ENCODE measurements around the gene OR9G4.

The OR9G4 gene

DNA sequence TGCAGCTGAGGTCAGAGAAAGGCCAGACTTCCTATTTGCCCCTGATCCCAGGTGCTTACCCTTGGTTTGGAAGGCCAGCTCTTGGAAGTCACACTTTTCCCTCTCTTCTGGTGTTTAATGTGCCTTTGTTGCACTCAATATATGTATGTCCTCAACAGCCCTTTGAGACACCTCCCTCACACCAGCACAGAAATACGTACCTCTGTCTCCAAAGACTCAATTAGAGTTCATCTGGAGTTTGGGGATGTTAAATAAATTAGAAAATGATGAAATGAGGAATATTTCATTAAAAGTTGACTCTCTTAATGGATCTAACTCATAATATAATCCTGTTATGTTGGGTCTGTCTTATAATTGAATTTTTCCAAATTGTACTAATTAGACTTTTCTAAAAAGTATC, at the start of gene OR9G4:
OR9G4 (minus strand) TSS at position 101 of the 400 bp plus-strand sequence. CDS start 4,931 bp downstream, outside the sequence.
- DNase-seq (ENCODE audit: low read depth in 2 of 2) = no peak

DNA sequence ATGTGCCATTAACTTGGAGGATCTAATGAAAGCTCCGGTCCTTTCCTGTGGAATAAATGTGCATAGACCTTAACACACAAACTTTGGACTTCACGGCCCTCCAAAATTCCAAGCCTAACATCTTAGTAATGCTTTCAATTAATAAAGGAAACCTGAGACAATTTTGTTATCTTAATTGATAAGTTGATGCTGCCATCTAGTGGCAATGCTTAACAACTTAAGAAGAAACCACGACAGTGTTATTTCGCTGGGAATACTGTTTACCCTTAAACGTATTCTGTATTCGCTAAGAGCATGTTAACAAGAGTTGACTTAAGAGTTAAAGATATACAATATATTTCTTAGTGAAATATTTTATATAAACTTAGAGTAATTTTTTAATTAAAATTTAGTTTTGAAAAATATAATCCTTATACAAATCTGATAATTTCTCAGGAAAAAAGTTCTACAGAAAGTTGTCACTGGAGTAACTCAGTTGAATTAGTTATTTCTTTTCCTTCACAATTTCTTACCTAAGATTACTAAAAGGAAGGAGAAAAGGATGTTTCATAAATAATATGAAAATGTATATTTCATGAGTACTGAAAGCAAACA, 35.0 kb upstream of the OR9G4 start:
- DNase-seq (ENCODE audit: low read depth in 2 of 2) = no peak

- no peak for DNase-seq (ENCODE audit: low read depth in 2 of 2)
These were observed 33.8 kb upstream of the OR9G4 start for GRCh38 chr11:56782167-56782847.

DNA sequence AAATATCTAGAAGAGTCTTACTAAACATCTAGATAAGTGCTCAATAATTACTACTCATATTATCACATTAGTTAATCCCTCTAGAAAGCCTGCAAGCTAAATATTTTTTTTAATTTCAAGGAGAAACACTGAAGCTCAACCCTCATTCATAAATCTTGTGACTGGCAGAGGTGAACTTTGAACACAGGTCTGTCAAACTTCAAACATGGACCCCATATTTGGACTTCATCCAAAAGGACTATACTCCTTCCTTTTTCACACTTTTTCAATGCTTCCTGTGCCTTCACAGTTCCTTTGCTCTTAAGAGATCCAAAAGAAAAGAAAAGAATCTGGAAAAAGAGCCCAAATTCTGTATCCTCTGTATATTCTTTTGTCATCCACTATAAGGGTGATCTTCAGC, 28.3 kb upstream of the OR9G4 start:
- DNase-seq (ENCODE audit: low read depth in 2 of 2) = no peak

- no peak for DNase-seq (ENCODE audit: low read depth in 2 of 2)
These were observed 16.5 kb upstream of the OR9G4 start for GRCh38 chr11:56764976-56765375.

DNA sequence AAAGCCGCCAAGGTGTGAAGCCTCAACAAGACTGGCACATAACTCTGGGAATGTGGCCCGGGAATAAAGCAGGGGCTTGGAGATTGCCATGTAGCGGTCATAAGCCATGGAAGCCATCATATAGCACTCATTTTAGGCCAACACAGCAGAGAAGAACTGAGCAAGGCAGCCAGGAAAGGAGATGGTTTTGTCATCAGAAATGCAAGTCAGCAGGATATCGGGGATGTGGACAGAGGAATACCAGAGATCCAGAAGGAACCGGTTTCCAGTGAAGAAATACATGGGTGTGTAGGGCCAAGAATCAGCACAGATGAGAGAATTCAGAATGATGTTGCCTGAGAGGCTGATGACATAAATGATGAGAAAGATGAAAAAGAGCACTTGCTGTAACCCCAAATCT, 3.0 kb upstream of the OR9G4 start:
- no peak for DNase-seq (ENCODE audit: low read depth in 2 of 2)

DNA sequence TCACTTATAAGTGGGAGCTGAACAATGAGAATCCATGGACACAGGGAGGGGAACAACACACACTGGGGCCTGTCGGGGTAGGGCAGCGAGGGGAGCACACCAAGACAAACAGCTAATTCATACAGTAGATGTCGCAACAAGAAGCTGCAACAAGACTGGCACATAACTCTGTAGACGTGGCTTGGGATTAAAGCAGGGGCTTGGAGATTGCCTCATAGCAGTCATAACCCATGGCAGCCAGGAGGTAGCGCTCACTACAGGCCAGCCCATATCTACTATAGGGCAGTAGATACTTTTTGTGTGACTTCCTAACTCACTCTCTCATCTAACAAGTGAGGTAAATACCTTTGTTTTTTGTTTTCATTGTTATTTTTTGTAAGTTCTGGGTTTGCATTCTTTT, 1.7 kb upstream of the OR9G4 start:
- DNase-seq (ENCODE audit: low read depth in 2 of 2) = no peak

- no peak for DNase-seq (ENCODE audit: low read depth in 2 of 2)
These were observed 7.6 kb downstream of the OR9G4 start for GRCh38 chr11:56740886-56741285.

DNA sequence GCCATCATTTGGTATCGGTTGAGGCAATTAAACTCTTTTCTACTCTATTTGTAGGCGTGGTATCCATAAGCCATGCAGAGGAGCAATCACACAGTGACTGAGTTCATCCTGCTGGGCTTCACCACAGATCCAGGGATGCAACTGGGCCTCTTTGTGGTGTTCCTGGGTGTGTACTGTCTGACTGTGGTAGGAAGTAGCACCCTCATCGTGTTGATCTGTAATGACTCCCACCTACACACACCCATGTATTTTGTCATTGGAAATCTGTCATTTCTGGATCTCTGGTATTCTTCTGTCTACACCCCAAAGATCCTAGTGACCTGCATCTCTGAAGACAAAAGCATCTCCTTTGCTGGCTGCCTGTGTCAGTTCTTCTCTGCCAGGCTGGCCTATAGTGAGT, 8.4 kb downstream of the OR9G4 start:
- no peak for DNase-seq (ENCODE audit: low read depth in 2 of 2)

GRCh38 chr11:56720513-56720912, 28.0 kb downstream of the OR9G4 start:
- no peak for DNase-seq (ENCODE audit: low read depth in 2 of 2)

DNA sequence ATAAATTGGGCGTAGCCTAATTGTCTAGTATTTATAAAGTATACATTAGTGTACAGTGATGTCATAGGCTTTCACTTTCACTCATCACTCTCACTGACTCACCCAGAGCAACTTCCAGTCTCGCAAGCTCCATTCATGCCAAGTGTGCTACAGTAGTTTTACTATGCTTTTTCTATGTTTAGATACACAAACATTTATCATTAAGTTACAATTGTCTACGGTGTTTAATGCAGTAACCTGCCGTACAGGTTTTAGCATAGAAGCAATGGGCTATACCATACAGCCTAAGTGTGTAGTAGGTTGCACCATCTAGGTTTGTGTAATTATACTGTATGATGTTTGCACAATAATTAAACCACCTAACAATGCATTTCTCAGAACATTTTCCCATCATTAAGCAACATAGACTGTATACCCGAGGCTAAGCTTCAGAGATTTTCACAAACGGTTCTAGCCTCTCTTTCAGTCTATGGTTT, 32.1 kb downstream of the OR9G4 start:
- no peak for DNase-seq (ENCODE audit: low read depth in 2 of 2)

DNA sequence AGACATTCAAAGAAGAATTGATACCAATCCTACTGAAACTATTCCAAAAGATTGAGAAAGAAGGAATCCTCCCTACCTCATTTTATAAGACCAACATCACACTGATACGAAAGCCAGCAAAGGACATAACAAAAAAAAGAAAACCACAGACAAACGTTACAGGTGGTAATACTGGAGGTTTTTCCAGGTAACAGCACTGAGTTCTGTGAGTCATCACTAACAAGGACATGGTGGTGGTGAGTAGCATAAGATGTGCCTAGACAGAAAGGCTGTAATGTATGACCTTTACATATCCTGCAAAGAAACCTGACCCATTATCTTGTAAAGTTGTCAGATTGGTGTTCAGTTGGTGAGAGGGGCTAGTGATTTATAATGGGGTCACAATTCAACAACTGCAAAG, 34.3 kb downstream of the OR9G4 start:
- DNase-seq (ENCODE audit: low read depth in 2 of 2) = no peak

GRCh38 chr11:56706486-56706885, 42.0 kb downstream of the OR9G4 start:
- no peak for DNase-seq (ENCODE audit: low read depth in 2 of 2)

DNA sequence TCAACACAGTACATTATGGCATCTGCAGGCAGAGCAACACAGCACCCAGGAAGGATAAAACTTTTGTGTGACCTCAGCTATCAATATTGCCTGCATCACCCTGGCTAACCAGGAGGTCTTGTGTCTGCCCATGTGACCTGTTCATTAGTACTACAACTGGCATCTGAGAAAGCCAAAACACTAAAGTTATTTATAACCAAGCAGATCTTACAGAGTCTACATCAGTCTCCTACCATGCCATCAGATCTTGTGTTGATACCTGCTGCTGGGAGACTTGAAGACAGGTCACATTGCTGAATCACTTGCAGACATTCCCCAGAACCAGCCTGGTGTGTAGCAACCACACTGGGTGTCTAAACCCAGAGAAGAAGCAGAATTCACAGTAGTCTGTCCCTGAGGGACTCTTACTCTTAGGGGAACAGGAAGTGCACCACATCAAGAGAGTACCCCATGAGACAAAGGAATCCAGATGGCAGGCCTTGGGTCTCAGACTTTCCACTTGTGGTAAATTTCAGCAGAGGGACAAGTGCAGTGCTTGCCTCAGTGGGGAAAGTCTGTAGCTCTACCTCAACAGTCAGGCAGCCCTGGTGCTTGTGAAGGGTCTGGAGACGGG, 42.6 kb downstream of the OR9G4 start:
- no peak for DNase-seq (ENCODE audit: low read depth in 2 of 2)

DNA sequence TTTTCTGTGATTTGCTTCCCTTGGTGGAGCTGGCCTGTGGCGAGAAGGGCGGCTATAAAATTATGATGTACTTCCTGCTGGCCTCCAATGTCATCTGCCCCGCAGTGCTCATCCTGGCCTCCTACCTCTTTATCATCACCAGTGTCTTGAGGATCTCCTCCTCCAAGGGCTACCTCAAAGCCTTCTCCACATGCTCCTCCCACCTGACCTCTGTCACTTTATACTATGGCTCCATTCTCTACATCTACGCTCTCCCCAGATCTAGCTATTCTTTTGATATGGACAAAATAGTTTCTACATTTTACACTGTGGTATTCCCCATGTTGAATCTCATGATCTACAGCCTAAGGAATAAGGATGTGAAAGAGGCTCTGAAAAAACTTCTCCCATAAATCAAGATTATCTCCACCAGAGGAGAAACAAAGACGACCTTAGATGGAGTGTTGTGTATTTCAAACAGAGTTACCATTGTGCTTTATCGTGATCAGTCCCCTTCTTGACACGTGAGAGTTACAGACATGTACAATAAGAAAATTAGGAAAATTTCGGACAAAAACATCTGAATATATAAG, 47.5 kb downstream of the OR9G4 start:
- no peak for DNase-seq (ENCODE audit: low read depth in 2 of 2)

GRCh38 chr11:56700242-56700913, 48.1 kb downstream of the OR9G4 start:
- DNase-seq (ENCODE audit: low read depth in 2 of 2) = no peak

DNA sequence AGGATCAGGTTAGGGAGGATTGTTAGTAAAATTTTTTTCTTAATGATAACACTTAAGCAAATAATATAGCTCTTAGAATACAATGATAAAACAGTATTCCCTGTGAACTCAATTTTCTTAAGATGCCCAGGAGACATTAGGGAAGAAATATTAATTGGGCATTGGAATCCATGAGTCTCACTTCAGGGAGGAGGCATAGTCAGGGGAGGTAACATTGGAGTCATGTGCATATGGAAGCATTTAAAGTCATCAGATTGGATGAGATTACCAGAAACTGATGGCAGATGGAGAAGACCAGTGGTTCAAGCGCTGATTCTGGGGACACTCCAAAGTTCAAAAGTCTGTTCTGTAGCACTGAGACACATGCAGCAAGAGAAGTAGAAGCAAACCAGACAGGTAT, 49.7 kb downstream of the OR9G4 start, which contains the start of gene OR9G1:
OR9G1 (plus strand) TSS at position 301 of the 400 bp plus-strand sequence. CDS start 1,293 bp downstream, outside the sequence.
- DNase-seq (ENCODE audit: low read depth in 2 of 2) = no peak

DNA sequence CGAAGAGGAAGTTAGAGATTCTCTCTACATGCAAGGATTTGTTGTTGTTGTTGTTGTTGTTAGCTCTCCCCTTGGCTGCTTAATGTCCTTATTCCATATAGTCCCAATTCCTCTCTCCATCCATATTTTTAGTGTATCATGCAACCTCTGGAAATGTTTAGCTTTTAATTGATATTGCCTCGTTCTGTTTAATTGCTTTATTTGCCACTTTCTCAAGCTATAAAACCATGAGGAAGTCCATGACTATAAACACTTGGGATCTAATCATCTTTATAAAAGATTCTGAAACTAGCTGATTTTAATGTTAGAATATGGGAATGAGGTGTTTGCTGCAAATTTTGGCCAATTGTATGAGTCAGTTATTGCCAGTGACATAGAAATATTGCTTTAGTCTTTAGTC, 55.1 kb downstream of the OR9G4 start:
- DNase-seq (ENCODE audit: low read depth in 2 of 2) = no peak

Measured in stimulated activated CD4-positive, alpha-beta T cell treated with anti-CD3 and anti-CD28 coated beads, Interleukin-1b, Interleukin-23, amount 100 ng/mL, for 1 hour (primary cell).